IPS DF 6.9 (cell line): ENCODE results near the gene RNASE7.

Experiments
- DNase-seq: peaks from one replicate; pipeline ENCODE4 v3.0.0-alpha.2; 2013; ENCODE audit warnings: low read depth, low spot score
- H3K27ac ChIP-seq: one replicate; pipeline ENCODE4 v1.5.1; 2013; ENCODE audit warnings: low read length, control low read depth
- H3K27me3 ChIP-seq: 2 replicates; pipeline ENCODE4 v1.6.1; 2013; ENCODE audit warnings: mild to moderate bottlenecking, low read length; ENCODE audit not compliant: control insufficient read depth, insufficient read depth
- H3K36me3 ChIP-seq: 2 replicates; pipeline ENCODE4 v1.6.1; 2013; ENCODE audit warnings: low read length; ENCODE audit not compliant: control insufficient read depth, insufficient read depth
- H3K4me1 ChIP-seq: 2 replicates; pipeline ENCODE4 v1.6.1; 2013; ENCODE audit warnings: low read length; ENCODE audit not compliant: control insufficient read depth, insufficient read depth
- H3K4me3 ChIP-seq: 2 replicates; pipeline ENCODE4 v1.5.1; 2013; ENCODE audit warnings: mild to moderate bottlenecking, low read length
- H3K9me3 ChIP-seq: 2 replicates; pipeline ENCODE4 v1.6.1; 2013; ENCODE audit warnings: low read length, inconsistent platforms; ENCODE audit not compliant: control insufficient read depth, insufficient read depth
- WGBS: extraction: QIAGEN DNeasy Blood & Tissue Kit; methylation state at CpG from one replicate; pipeline ENCODE4 v1.1.7; 2013; ENCODE audit warnings: mixed read lengths, missing lambda C conversion rate; ENCODE audit not compliant: insufficient read length, insufficient coverage; 5-methylcytosine and 5-hydroxymethylcytosine counted together

Gene RNASE7

DNA sequence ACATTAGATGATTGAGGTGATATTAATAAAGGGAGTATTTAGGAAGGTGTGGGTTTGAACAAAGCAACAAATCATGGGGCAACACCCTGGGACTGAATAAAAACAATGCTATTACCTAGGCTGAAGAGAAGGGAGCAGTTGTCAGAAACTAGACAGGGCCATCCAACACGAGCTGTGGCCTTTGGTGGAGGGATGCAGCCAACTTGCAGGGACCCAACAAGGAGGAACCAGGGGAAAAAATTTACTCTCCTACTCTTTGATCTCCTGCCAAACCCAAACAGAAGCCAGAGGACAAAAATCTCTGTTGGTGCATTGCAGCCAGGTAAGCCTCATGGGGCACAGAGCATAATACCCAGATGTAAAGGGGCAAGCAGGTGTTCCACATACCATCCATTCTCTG is 31.0 kb upstream of the RNASE7 start:
- Histone ChIP-seq H3K36me3 (no peaks in the 10 kb centered on the region), H3K4me3 (no peak overlapping the region), H3K9me3 (no peaks in the 10 kb centered on the region), H3K27me3 (no peaks in the 10 kb centered on the region), H3K4me1 (no peaks in the 10 kb centered on the region; the same call in 1 of the 2 replicates), H3K27ac (no peak overlapping the region)
- no peak for DNase-seq
- no CpG with 5 or more reads among the region's 1 CpG for WGBS

DNA sequence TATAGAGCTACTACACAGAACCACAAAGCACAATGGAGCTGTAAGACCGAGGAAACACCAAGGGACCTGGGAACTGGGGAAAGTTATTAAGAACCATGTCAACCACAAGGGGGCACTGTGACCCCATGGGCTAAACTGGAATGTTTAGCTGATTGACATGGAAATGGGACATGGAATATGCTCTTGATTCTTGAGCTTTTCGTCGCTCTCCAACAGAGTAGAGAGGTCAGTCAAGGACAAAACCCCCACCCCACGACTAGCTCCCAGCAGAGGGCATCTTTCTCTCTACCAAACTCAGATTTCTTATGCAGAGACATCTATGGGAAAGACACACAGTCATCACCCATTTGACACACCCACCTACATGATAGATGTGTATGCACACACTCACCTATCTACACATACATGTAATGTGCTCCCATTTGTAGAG is 27.4 kb upstream of the RNASE7 start:
- H3K4me1 ChIP-seq, result no peaks in the 10 kb centered on the region; the same call in 1 of the 2 replicates
- no CpG with 5 or more reads among the region's 4 CpGs for WGBS
- no peak overlapping the region for H3K27ac ChIP-seq
- H3K36me3 ChIP-seq, result no peaks in the 10 kb centered on the region
- peak; percentile 93 for DNase-seq
- H3K27me3 ChIP-seq, result no peaks in the 10 kb centered on the region
- no peaks in the 10 kb centered on the region for H3K9me3 ChIP-seq
- H3K4me3 ChIP-seq, result no peak overlapping the region

DNA sequence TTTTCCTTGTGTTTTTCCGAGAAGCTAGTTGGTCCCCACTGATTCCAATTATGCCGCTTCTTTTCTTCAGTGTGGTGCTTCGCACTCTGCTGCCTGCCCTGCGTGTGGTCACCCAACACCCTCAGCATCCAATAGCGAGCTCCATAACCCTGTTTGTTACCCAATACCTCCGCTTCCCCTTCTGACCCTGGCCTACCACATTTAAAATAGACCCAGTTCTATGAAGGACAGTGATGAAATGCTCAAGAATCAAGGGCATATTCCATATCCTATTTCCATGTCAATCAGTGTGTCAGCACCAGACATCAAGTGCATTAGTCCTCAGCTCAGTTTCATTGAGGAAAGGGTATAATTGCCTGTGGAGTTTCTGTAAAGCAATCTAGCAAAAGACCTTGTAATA is 26.9 kb upstream of the RNASE7 start:
- Histone ChIP-seq H3K4me1 (no peaks in the 10 kb centered on the region; the same call in 1 of the 2 replicates), H3K4me3 (no peak overlapping the region), H3K27ac (no peak overlapping the region), H3K36me3 (no peaks in the 10 kb centered on the region), H3K9me3 (no peaks in the 10 kb centered on the region), H3K27me3 (no peaks in the 10 kb centered on the region)
- DNase-seq, result no peak
- WGBS, result no CpG with 5 or more reads among the region's 6 CpGs

DNA sequence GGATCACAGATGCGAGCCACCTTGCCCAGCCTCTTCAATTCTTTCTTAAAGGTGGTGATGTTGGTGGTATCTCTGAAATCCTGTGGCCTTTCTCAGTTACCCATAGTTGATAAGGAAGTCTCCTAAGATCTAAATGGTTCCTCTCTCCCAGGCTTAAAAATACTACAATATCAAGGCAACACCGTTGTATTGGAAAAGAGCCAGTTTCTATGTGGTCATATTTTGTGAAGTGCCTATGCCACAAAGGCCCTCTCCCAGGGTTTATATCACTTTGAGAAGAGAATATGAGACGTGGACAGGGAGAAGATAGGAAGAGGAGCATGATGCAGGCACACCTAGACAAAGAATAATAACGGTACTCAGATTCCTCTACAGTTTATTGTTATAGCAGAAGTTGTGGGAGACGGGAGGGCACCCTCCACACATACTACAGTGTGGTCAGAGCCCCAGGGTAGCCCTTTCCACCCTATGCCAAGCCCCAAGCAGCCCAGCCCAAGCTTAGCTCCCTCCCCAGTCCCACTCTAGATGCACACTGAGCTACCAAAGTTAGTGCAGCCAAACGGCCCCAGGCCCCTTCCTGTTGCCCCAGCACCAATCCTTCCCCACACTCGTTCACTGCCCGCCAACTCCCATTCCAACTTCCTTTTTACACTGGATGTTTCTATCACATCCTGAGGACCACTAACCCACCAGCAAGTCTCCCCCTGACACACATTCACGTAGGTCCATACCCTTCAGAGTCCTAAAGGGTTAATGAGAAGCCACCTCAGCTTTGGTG is 25.6 kb upstream of the RNASE7 start:
- DNase-seq, result no peak
- no peak overlapping the region for H3K27ac ChIP-seq
- no peak overlapping the region for H3K4me3 ChIP-seq
- no peaks in the 10 kb centered on the region; the same call in 1 of the 2 replicates for H3K4me1 ChIP-seq
- WGBS, result no CpG with 5 or more reads among the region's 9 CpGs
- no peaks in the 10 kb centered on the region for H3K36me3 ChIP-seq
- H3K9me3 ChIP-seq, result no peaks in the 10 kb centered on the region
- no peaks in the 10 kb centered on the region for H3K27me3 ChIP-seq

DNA sequence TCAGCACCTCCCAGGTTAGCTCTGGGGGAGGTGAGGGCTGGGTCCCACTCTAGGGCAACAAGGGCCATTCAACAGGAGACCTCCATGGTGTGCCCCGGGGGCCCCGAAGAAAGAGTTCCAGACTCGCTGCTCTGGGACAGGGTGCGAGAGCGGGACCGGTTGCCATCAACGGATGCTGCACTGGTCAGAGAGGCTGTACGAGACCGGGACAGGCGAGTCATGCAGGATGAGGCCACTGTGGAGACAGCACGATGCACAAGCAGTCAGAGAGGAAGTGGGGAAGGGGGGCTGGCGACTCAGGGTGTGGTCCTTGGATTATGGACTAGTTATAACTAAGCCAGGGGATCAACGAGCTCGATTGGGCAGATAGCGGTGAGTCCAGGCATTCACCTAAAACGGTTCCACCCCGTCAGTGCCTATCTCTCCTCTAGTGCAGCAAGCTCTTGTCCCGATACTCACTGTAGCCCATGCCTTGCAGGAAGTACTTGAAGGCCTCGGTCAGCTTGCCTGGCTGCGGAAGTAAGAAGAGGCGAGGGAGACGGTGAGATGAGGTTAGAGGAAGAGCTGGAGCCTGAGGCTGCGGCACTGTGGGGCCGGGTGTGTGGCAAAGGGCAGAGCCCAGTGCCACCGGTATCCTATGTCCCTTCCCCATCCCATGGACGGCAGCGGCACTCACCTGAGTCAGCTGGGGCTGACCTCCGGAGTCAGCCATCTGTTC is 24.5 kb upstream of the RNASE7 start:
- no peak overlapping the region for H3K27ac ChIP-seq
- no CpG with 5 or more reads among the region's 28 CpGs for WGBS

DNA sequence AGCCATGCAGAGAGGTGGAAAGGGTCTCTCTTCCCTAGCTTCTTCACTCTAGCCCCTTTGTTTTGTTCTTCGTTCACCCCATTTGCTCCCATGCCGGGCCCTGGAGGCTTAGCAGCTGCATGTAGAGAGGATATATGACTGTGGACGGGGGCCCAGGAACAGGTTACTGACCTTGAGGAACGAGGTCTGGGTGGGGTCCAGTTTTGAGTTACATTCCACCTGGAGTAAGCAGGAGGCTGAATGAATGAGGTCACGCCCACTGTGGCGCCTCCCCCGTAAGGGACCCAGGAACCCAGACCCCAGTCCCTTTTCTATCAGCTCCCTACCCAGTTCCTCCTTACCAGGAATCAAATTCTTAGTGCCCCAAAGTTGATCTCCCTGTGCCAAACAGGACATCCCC is 23.9 kb upstream of the RNASE7 start:
- H3K36me3 ChIP-seq, result no peaks in the 10 kb centered on the region
- no peak for DNase-seq
- H3K4me3 ChIP-seq, result no peak overlapping the region
- no peaks in the 10 kb centered on the region; the same call in 1 of the 2 replicates for H3K4me1 ChIP-seq
- no CpG with 5 or more reads among the region's 7 CpGs for WGBS
- H3K27ac ChIP-seq, result no peak overlapping the region
- H3K9me3 ChIP-seq, result no peaks in the 10 kb centered on the region
- no peaks in the 10 kb centered on the region for H3K27me3 ChIP-seq

More for the DNA sequence above, 24.5 kb upstream of the RNASE7 start:
- Histone ChIP-seq H3K27me3 (no peaks in the 10 kb centered on the region), H3K9me3 (no peaks in the 10 kb centered on the region), H3K4me3 (no peak overlapping the region), H3K36me3 (no peaks in the 10 kb centered on the region), H3K4me1 (no peaks in the 10 kb centered on the region; the same call in 1 of the 2 replicates)
- DNase-seq, result no peak

DNA sequence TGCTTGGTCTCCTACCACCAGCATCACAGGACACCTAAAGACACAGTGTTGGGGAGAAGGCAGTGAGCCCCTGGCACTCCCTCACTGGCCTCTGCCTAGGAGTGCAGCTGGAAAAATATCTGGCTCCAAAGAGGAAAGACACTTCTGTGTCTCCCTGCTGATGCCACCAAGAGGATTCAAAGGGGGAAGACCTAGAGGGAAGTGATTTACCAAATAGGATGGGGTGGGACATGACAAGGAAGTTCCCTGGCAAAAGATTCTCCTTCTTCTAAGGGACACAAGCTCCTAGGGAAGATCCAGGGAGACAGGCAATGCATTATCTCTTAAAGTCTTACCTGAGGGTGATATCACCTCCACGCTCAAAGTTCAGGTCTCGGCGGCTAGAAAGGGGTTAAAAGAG is 23.4 kb upstream of the RNASE7 start:
- no peaks in the 10 kb centered on the region for H3K36me3 ChIP-seq
- WGBS, result no CpG with 5 or more reads among the region's 3 CpGs

DNA sequence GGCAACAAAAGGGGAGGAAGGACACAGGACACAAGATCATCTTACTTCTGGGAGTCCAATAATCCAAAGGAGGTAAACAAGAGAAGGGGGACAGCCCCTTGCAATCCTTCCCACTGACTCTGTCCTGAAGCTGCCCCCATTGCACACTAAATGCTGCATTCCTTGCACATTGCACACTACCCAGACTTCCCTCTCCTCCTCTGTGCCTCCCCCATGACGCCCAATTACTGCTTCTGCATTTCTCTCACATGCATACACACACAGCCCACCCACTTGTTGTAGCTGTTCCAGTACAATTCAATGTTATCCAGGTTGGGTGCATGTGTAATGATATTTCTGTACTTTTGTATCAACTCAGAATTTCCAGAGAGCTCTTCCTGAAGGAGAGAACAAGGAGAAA is 22.8 kb upstream of the RNASE7 start:
- no peak for DNase-seq
- Histone ChIP-seq H3K27ac (no peak overlapping the region), H3K36me3 (no peaks in the 10 kb centered on the region), H3K9me3 (no peaks in the 10 kb centered on the region), H3K4me3 (no peak overlapping the region), H3K4me1 (no peaks in the 10 kb centered on the region; the same call in 1 of the 2 replicates), H3K27me3 (no peaks in the 10 kb centered on the region; the same call in 1 of the 2 replicates)
- no CpG with 5 or more reads among the region's 1 CpG for WGBS

More for the DNA sequence above, 23.4 kb upstream of the RNASE7 start:
- Histone ChIP-seq H3K27me3 (no peaks in the 10 kb centered on the region), H3K4me3 (no peak overlapping the region), H3K4me1 (no peaks in the 10 kb centered on the region; the same call in 1 of the 2 replicates), H3K9me3 (no peaks in the 10 kb centered on the region), H3K27ac (no peak overlapping the region)
- DNase-seq, result no peak

DNA sequence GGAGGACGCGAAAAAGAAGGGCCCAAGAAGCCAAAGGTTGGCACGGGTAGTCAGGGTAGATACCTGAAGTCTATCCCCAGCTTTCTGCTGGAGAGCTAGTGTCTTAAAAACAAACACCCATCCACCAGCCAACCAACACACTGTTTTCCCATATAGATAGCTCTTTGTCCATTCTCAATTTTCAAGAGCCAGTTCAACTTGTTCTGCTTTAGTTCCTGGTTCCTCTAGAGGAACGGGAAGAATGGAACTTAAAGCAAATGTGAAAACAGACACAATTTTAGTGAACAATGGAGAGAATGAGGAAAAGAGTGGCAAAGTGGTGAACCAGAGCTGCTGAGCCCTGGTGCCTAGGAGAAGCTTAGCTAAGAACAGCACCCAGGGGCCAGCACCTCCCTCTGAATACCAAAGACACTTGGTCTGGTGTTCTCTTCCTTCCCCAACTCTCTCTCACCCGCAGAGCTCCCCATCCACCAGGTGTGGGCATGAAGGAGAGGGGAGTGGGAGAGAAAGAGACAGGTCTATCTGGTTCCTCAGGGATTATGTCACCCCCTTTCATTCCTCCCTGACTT is 21.1 kb upstream of the RNASE7 start:
- Histone ChIP-seq H3K27ac (no peak overlapping the region), H3K36me3 (no peaks in the 10 kb centered on the region), H3K4me1 (no peaks in the 10 kb centered on the region), H3K9me3 (no peaks in the 10 kb centered on the region), H3K4me3 (no peak overlapping the region), H3K27me3 (no peaks in the 10 kb centered on the region; the same call in 1 of the 2 replicates)
- no peak for DNase-seq
- no CpG with 5 or more reads among the region's 5 CpGs for WGBS

DNA sequence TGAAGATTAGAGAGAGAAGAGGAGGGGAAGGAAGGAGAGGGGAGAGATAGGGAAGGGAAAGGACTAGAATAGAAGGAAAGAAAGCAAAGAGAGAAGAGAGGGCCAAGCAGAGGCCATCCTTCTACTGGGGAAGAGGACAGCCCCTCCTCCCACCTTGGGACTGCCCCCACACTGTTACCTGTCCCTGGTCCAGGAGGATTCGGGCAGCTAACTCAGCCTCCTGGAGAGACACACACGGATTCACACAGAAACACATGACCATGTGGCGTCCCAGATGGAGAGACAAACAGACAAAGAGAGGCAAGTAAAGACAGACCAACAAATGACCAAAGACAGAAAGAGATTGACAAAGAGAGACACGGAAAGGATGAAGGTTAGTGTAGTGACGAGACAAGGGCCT is 19.5 kb upstream of the RNASE7 start:
- peaks cover 10% of the 10 kb centered on the region for H3K4me1 ChIP-seq
- H3K36me3 ChIP-seq, result no peaks in the 10 kb centered on the region
- no CpG with 5 or more reads among the region's 5 CpGs for WGBS
- no peaks in the 10 kb centered on the region; the same call in 1 of the 2 replicates for H3K27me3 ChIP-seq
- H3K4me3 ChIP-seq, result no peak overlapping the region
- no peak overlapping the region for H3K27ac ChIP-seq
- H3K9me3 ChIP-seq, result no peaks in the 10 kb centered on the region
- DNase-seq, result no peak
